Gastroesophageal sphincter (tissue), 4 donors: Measurements from ENCODE around the gene SLC23A2. TPM values are rescaled to one million over a fixed set of nuclear protein-coding genes. Genes with fewer than 3 reads are reported as not detected.

Experiments
- ATAC-seq: fragments of 150-250 bp; one replicate; pipeline ENCODE4 v1.9.1; 2016; ENCODE audit warnings: mild to moderate bottlenecking, moderate library complexity
- H3K27ac ChIP-seq, 4 donors: fragments of 200-600 bp; sonication (generic) in 3 of 4; 1 replicate in 3 of 4; 2 replicates in 1 of 4; pipeline ENCODE4 v1.5.1; 2016 to 2019
- H3K27me3 ChIP-seq: fragments of 200-600 bp; sonication (generic); one replicate; pipeline ENCODE4 v1.5.1; 2019
- H3K36me3 ChIP-seq, 2 donors: fragments of 200-600 bp; sonication (generic); one replicate each; pipeline ENCODE4 v1.5.1; 2019; ENCODE audit warnings: control low read depth in 1 of 2
- H3K4me1 ChIP-seq, 3 donors: fragments of 200-600 bp; sonication (generic); 1 replicate in 2 of 3; 2 replicates in 1 of 3; pipeline ENCODE4 v1.5.1; 2016 to 2019; ENCODE audit warnings: control low read depth in 2 of 3
- H3K4me3 ChIP-seq, 2 donors: fragments of 200-600 bp; sonication (generic); one replicate each; pipeline ENCODE4 v1.5.1; 2019; ENCODE audit warnings: mild to moderate bottlenecking in 1 of 2, moderate library complexity in 1 of 2
- H3K9me3 ChIP-seq, 3 donors: fragments of 200-600 bp; sonication (generic); one replicate each; pipeline ENCODE4 v1.5.1; 2017 to 2019; ENCODE audit warnings: control low read depth in 2 of 3
- CTCF ChIP-seq, 4 experiments: fragments of 200-600 bp in 2 of 4; fragments of 450-650 bp in 2 of 4; sonication (generic) in 1 of 4; IDR thresholded peaks; one replicate each; pipeline ENCODE4 v1.5.1; 2017 to 2019; ENCODE audit warnings: antibody characterized with exemption in 4 of 4, mild to moderate bottlenecking in 2 of 4, moderate library complexity in 2 of 4
- EP300 ChIP-seq: sonication (generic); formaldehyde crosslinking; IDR thresholded peaks from one replicate; pipeline ENCODE4 v1.6.1; 2017; ENCODE audit warnings: antibody characterized with exemption, mild to moderate bottlenecking
- POLR2A ChIP-seq, 2 donors: fragments of 450-650 bp; IDR thresholded peaks; one replicate each; pipeline ENCODE4 v1.6.1; 2017; ENCODE audit warnings: antibody characterized with exemption in 2 of 2, mild to moderate bottlenecking in 2 of 2, moderate library complexity in 1 of 2
- POLR2AphosphoS5 ChIP-seq: sonication (generic); formaldehyde crosslinking; IDR thresholded peaks from one replicate; pipeline ENCODE4 v1.6.1; 2017; ENCODE audit warnings: antibody characterized with exemption
- WGBS, 2 donors: methylation state at CpG; one replicate each; pipeline ENCODE4 v1.1.5; 2018; ENCODE audit warnings: low coverage in 1 of 2; 5-methylcytosine and 5-hydroxymethylcytosine counted together
- total RNA-seq, 4 donors: library from RNA; depleted of rRNA; stranded (reverse); fragments of >200 nt; gene quantifications; one replicate each; pipeline ENCODE4 v1.1.0, GENCODE V29; 2016

SLC23A2 gene
- total RNA-seq, 4 donors from 2014 or later, result 11.5 to 19.1 (median 15.1) TPM

- H3K36me3 ChIP-seq, result peaks cover 0 to 7% of the 10 kb centered on the region in 2 donors
- ATAC-seq, result no peak
- TF ChIP-seq CTCF (IDR thresholded peaks at IDR 0.05), result no peak
- no peak for TF ChIP-seq POLR2AphosphoS5
- TF ChIP-seq EP300, result no peak
- no peak for TF ChIP-seq POLR2A (IDR thresholded peaks at IDR 0.05)
- H3K27ac ChIP-seq, result no peak overlapping the region
- no peaks in the 10 kb centered on the region for H3K27me3 ChIP-seq
- no peak overlapping the region for H3K4me3 ChIP-seq
- no peaks in the 10 kb centered on the region for H3K9me3 ChIP-seq
- WGBS, 2 donors, result 81 to 100% methylated on average over 1 to 5 of the region's 7 CpGs
- H3K4me1 ChIP-seq, result no peaks in the 10 kb centered on the region
Observed at GRCh38 chr20:4848041-4848440, 153.3 kb downstream of the SLC23A2 start.

DNA sequence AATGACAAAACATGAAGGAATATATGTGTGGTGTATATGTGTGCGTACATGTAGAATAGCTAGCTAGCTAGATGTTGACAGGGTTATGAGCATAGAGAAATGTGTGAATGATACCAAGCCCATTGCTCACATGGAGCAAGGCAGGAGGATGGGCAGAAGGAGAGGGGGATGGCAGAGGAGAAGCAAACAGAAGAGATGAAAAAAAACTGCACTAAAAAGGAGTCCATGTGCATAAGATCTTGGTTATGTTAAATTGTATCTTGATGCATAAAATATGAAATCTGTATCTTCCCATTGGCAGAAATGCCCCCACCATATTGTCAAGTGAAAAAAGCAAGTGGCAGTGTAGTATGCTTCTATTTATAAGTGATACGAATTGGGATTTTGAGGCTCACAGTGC lies 154.5 kb downstream of the SLC23A2 start:
- no peaks in the 10 kb centered on the region for H3K4me1 ChIP-seq
- no peak overlapping the region for H3K27ac ChIP-seq
- no peak for ATAC-seq
- no peaks in the 10 kb centered on the region for H3K27me3 ChIP-seq
- 85 to 100% methylated on average over 1 to 2 of the region's 2 CpGs for WGBS, 2 donors
- H3K4me3 ChIP-seq, result no peak overlapping the region
- TF ChIP-seq POLR2A (IDR thresholded peaks at IDR 0.05) (no peak), EP300 (no peak), POLR2AphosphoS5 (no peak), CTCF (IDR thresholded peaks at IDR 0.05) (no peak)
- no peaks in the 10 kb centered on the region for H3K36me3 ChIP-seq
- no peaks in the 10 kb centered on the region for H3K9me3 ChIP-seq

- WGBS, 2 donors, result 87 to 98% methylated on average over 6 to 8 of the region's 9 CpGs
- no peak for ATAC-seq
- H3K36me3 ChIP-seq, result no peaks in the 10 kb centered on the region
Observed at GRCh38 chr20:4844751-4845465, 156.4 kb downstream of the SLC23A2 start.

GRCh38 chr20:4844325-4844724 lies 157.0 kb downstream of the SLC23A2 start:
- no peak overlapping the region for H3K27ac ChIP-seq
- no peaks in the 10 kb centered on the region for H3K27me3 ChIP-seq
- no peaks in the 10 kb centered on the region for H3K36me3 ChIP-seq
- H3K4me3 ChIP-seq, result no peak overlapping the region
- TF ChIP-seq CTCF (IDR thresholded peaks at IDR 0.05) (no peak), POLR2A (IDR thresholded peaks at IDR 0.05) (no peak), EP300 (no peak), POLR2AphosphoS5 (no peak)
- ATAC-seq, result no peak
- no peaks in the 10 kb centered on the region for H3K9me3 ChIP-seq
- 65 to 73% methylated on average over 4 of the region's 4 CpGs for WGBS, 2 donors
- no peaks in the 10 kb centered on the region for H3K4me1 ChIP-seq

More at GRCh38 chr20:4844751-4845465, 156.4 kb downstream of the SLC23A2 start:
- Histone ChIP-seq H3K9me3 (no peaks in the 10 kb centered on the region), H3K27me3 (no peaks in the 10 kb centered on the region), H3K4me3 (no peak overlapping the region), H3K27ac (no peak overlapping the region), H3K4me1 (no peaks in the 10 kb centered on the region)
- TF ChIP-seq POLR2A (IDR thresholded peaks at IDR 0.05) (no peak), EP300 (no peak), POLR2AphosphoS5 (no peak), CTCF (IDR thresholded peaks at IDR 0.05) (no peak)

DNA sequence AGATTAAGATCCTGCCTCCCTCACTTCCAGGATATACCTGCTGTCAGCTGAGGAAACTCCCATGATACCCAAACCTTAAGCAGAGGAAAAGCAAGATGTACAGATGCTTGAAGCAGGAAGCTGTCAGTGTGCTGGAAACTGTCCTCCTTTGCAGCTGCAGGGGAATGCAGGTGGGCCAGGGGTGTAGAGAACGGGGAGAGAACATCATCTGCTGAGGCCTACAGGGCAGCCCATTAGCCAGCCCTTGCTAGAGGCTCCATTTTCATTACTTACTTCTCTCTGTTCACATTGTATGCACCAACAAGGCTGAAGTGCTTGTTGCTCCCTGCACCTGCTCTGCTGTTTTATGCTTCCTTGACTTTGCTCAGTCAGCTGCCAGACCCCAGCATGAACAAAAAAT lies 160.5 kb downstream of the SLC23A2 start:
- Histone ChIP-seq H3K9me3 (no peaks in the 10 kb centered on the region), H3K4me1 (peaks cover 0 to 14% (median 0%) of the 10 kb centered on the region in 3 donors), H3K27ac (no peak overlapping the region), H3K4me3 (no peak overlapping the region), H3K36me3 (no peaks in the 10 kb centered on the region), H3K27me3 (no peaks in the 10 kb centered on the region)
- ATAC-seq, result no peak
- 90% methylated on average over 1 of the region's 1 CpG; no CpG with 5 or more reads in 1 of the 2 donors for WGBS, 2 donors
- TF ChIP-seq POLR2A (IDR thresholded peaks at IDR 0.05) (no peak), POLR2AphosphoS5 (no peak), EP300 (no peak), CTCF (IDR thresholded peaks at IDR 0.05) (no peak)
